KOPT-K1 (cell line): ENCODE results near the gene RASGEF1C.

Experiments used
- H3K27ac ChIP-seq: fragments of 200-600 bp; sonication (generic); 2 replicates; pipeline ENCODE4 v1.5.1; 2016; ENCODE audit warnings: antibody characterized with exemption, mild to moderate bottlenecking, low read depth, low read length; ENCODE audit not compliant: poor library complexity, severe bottlenecking
- H3K36me3 ChIP-seq: fragments of 200-600 bp; sonication (generic); 2 replicates; pipeline ENCODE4 v1.5.1; 2017; ENCODE audit warnings: antibody characterized with exemption, mild to moderate bottlenecking, low read length, moderate library complexity; ENCODE audit not compliant: insufficient read depth
- H3K9me3 ChIP-seq: fragments of 200-600 bp; sonication (generic); 2 replicates; pipeline ENCODE4 v1.5.1; 2017; ENCODE audit warnings: antibody characterized with exemption, low read length, mild to moderate bottlenecking; ENCODE audit not compliant: insufficient read depth, poor library complexity, severe bottlenecking

The RASGEF1C gene

DNA sequence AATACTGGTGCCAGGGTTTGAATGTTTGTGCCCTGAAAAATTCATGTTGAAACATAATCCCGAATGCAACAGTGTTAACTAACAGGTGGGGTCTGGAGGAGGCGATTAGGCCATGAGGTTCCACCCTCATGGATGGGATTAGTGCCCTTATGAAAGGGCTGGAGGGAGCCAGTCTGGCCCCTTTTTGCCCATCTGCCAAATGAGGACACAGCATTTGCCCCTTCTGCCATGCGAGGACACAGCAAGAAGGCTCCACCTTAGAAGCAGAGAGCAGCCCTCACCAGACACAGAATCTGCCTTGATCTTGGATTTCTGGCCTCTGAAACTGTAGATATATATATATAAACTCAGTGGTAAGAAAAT, 104.9 kb downstream of the RASGEF1C start:
- no peaks in the 10 kb centered on the region for H3K36me3 ChIP-seq
- H3K27ac ChIP-seq, result no peak overlapping the region
- H3K9me3 ChIP-seq, result peaks cover 23% of the 10 kb centered on the region

GRCh38 chr5:180103487-180104167, 105.4 kb downstream of the RASGEF1C start:
- Histone ChIP-seq H3K9me3 (peaks cover 23% of the 10 kb centered on the region), H3K27ac (no peak overlapping the region)

GRCh38 chr5:180102636-180103035, 106.4 kb downstream of the RASGEF1C start:
- H3K36me3 ChIP-seq, result no peaks in the 10 kb centered on the region
- H3K9me3 ChIP-seq, result peaks cover 15% of the 10 kb centered on the region
- no peak overlapping the region for H3K27ac ChIP-seq

More at GRCh38 chr5:180103487-180104167, 105.4 kb downstream of the RASGEF1C start:
- H3K36me3 ChIP-seq, result no peaks in the 10 kb centered on the region

DNA sequence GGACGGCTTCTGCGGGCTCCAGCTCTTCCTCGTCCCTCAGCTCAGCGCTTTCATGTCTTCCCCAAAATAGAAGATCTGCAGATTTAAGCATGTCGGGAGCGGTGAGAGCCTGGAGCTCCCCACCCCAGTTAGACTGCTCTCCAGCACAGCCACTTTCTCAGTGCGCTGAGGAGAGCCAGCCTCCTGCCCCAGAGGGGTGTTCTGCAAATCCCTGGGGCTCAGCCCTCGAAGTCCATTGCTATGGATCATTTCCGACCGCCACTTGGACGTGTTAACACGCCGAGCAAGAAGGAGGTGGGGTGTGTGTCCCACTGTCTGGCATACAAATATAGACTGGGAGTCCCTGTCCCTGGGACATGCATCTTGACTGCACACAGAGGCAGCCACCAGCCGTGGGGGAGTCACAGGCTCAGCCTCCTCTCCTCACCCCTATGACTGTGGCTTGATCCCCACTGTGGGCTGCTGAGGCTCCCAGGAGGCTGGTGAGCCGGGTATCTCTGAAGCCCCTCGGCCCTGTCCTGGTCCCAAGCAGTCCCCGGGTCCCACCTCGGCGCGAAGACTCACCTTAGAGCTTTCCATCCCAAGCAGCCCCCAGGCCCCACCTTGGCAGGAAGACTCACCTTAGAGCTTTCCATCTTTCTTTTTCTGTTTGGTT, 107.4 kb downstream of the RASGEF1C start:
- Histone ChIP-seq H3K9me3 (peaks cover 5% of the 10 kb centered on the region), H3K36me3 (no peaks in the 10 kb centered on the region), H3K27ac (no peak overlapping the region)

- Histone ChIP-seq H3K36me3 (no peaks in the 10 kb centered on the region), H3K9me3 (no peaks in the 10 kb centered on the region), H3K27ac (no peak overlapping the region)
Observed at GRCh38 chr5:180100621-180101450, 108.2 kb downstream of the RASGEF1C start.

GRCh38 chr5:180099733-180100611, 109.0 kb downstream of the RASGEF1C start:
- no peak overlapping the region for H3K27ac ChIP-seq

DNA sequence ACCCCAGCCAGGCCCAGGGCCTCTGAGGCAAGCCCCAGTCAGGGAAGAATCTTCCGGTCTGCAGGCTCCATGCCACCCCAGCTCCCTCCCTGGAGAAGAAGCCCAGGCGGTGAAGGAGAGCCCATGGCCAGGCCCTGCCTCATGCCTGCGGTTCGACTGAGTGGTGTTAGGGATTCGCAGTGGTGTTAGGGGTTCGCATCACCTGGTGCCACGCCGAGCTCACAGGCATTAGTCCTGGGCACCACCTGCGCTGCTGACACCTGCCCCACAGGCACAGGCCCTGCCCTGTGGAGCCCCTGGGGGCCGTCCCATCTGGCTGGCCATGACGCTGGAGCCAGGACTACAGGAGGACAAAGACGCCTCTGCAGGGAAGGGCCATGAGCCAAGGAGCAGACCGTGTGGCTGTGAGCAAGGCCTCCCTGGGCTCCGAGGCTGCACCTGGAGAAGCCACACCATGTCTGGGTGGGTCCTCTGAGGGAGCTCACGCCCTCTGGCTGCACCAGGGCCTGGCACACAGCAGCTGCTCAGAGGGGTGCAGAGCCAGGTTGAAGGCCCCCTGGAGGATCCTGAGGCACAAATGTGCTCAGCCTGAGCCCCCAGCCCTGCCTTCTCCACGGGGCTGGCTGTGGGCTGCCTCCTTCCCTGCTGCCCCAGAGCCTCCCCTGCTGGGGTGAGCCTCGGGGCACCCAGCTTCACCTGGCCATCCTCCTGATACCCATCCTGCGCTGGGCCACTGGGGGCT, 109.8 kb downstream of the RASGEF1C start:
- no peak overlapping the region for H3K27ac ChIP-seq

More at GRCh38 chr5:180099733-180100611, 109.0 kb downstream of the RASGEF1C start:
- H3K36me3 ChIP-seq, result no peaks in the 10 kb centered on the region
- H3K9me3 ChIP-seq, result no peaks in the 10 kb centered on the region

GRCh38 chr5:180098526-180098925, 110.5 kb downstream of the RASGEF1C start:
- no peaks in the 10 kb centered on the region for H3K36me3 ChIP-seq
- no peaks in the 10 kb centered on the region for H3K9me3 ChIP-seq
- no peak overlapping the region for H3K27ac ChIP-seq

More for the DNA sequence above, 109.8 kb downstream of the RASGEF1C start:
- no peaks in the 10 kb centered on the region for H3K9me3 ChIP-seq
- no peaks in the 10 kb centered on the region for H3K36me3 ChIP-seq

DNA sequence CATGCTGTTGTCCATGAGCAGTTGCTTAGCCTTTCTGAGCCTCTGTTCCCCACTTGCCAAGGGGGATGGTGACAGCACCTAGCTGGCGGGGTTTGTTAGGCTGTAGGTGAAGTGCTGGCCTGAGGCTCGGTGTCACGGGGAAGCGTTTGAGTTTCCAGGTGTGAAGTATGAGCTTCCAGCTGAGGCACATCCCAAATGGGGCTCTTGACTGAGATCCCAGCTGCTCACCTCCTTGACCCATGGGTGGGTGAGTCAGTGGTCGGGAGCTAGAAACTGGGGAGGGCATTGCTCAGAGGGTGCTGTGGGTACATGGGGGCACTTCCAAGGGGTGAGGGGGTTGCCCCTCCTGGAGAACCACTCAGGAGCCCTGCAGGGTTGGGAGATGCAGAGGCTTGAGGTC, 111.1 kb downstream of the RASGEF1C start:
- Histone ChIP-seq H3K9me3 (no peaks in the 10 kb centered on the region), H3K36me3 (no peaks in the 10 kb centered on the region), H3K27ac (no peak overlapping the region)

- Histone ChIP-seq H3K27ac (no peak overlapping the region), H3K36me3 (no peaks in the 10 kb centered on the region), H3K9me3 (no peaks in the 10 kb centered on the region)
Observed at GRCh38 chr5:180097163-180097894, 111.7 kb downstream of the RASGEF1C start.

GRCh38 chr5:180096616-180097015, 112.4 kb downstream of the RASGEF1C start:
- Histone ChIP-seq H3K27ac (no peak overlapping the region), H3K9me3 (no peaks in the 10 kb centered on the region), H3K36me3 (no peaks in the 10 kb centered on the region)

- Histone ChIP-seq H3K27ac (no peak overlapping the region), H3K9me3 (no peaks in the 10 kb centered on the region), H3K36me3 (no peaks in the 10 kb centered on the region)
Observed at GRCh38 chr5:180095545-180095944, 113.5 kb downstream of the RASGEF1C start.

- H3K9me3 ChIP-seq, result no peaks in the 10 kb centered on the region
- H3K27ac ChIP-seq, result no peak overlapping the region
- no peaks in the 10 kb centered on the region for H3K36me3 ChIP-seq
Observed at GRCh38 chr5:180093651-180094382, 115.2 kb downstream of the RASGEF1C start.
